ENCODE data around the gene POC1B. TPM values are rescaled to one million over a fixed set of nuclear protein-coding genes. Genes with fewer than 3 reads are reported as not detected.
A peak's percentile ranks its signal among the peaks of the same experiment; 100 is the strongest.

The POC1B gene
- polyA plus RNA-seq, 4 donors, result 14.1 to 20.7 (median 16.3) TPM

DNA sequence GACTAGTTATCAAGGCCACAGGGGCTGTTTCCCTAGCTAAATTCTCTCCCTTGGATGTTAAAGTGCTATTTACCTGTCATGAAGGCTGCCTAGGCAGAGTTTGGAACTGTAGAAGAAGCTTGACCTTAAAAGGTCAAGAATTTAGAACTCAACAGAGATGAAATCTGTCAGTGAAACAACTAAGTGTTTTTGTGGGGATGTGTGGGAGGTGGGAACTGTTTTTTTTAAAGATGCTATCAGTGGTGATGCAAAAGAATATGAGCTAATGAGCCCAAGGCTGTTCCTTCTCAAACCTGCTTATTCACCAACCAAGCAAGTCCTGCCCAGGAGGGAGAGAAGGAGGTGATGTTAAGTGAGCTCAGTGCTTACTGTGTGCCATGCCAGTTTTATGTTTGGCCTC is 40.8 kb upstream of the POC1B start:
- H3K4me1 ChIP-seq (ENCODE audit: control insufficient read depth in 3 of 3, insufficient read depth in 2 of 3, low read depth in 1 of 3, low read length in 2 of 3), result no peaks in the 10 kb centered on the region
- FAIRE-seq, result no peak
- H3K4me3 ChIP-seq (ENCODE audit: low read depth in 1 of 3, low read length in 3 of 3), result no peak overlapping the region

DNA sequence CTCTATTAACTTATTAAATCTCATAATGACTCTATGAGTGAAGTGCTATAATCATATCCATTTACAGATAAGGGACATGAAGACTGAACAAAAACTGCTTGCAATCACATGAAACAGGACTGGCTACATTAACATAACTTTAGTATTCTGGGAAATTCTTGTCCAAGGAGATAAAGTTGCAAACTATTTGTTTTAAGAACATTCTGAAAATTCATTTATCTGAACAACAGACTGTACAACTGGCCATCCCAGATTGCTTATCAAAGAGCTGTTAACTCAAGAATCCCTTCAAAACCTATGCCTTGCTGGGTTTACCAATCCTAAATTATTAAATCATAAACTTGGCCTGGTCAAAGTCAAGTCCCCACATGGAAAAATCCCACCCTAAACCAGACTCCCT is 39.2 kb upstream of the POC1B start:
- H3K36me3 ChIP-seq (ENCODE audit: control insufficient read depth in 3 of 3, insufficient read depth in 2 of 3, low read depth in 1 of 3, low read length in 3 of 3), result no peaks in the 10 kb centered on the region
- no peak for FAIRE-seq
- DNase-seq, result no peak
- H3K27ac ChIP-seq (ENCODE audit: low read depth in 1 of 3, low read length in 2 of 3), result no peak overlapping the region
- H3K4me1 ChIP-seq (ENCODE audit: control insufficient read depth in 3 of 3, insufficient read depth in 2 of 3, low read depth in 1 of 3, low read length in 2 of 3), result no peaks in the 10 kb centered on the region
- no peaks in the 10 kb centered on the region for H3K27me3 ChIP-seq (ENCODE audit: control insufficient read depth in 3 of 3, insufficient read depth in 3 of 3, low read length in 3 of 3)
- H3K4me3 ChIP-seq (ENCODE audit: low read depth in 1 of 3, low read length in 3 of 3), result no peak overlapping the region
- peaks cover 0 to 2% of the 10 kb centered on the region in 2 donors for H3K9me3 ChIP-seq (ENCODE audit: control insufficient read depth in 2 of 2, insufficient read depth in 1 of 2, low read depth in 1 of 2, low read length in 1 of 2)

More for the DNA sequence above, 40.8 kb upstream of the POC1B start:
- peaks cover 0 to 2% of the 10 kb centered on the region in 2 donors for H3K9me3 ChIP-seq (ENCODE audit: control insufficient read depth in 2 of 2, insufficient read depth in 1 of 2, low read depth in 1 of 2, low read length in 1 of 2)
- H3K27ac ChIP-seq (ENCODE audit: low read depth in 1 of 3, low read length in 2 of 3), result no peak overlapping the region
- H3K36me3 ChIP-seq (ENCODE audit: control insufficient read depth in 3 of 3, insufficient read depth in 2 of 3, low read depth in 1 of 3, low read length in 3 of 3), result no peaks in the 10 kb centered on the region
- no peak for DNase-seq
- H3K27me3 ChIP-seq (ENCODE audit: control insufficient read depth in 3 of 3, insufficient read depth in 3 of 3, low read length in 3 of 3), result no peaks in the 10 kb centered on the region

DNA sequence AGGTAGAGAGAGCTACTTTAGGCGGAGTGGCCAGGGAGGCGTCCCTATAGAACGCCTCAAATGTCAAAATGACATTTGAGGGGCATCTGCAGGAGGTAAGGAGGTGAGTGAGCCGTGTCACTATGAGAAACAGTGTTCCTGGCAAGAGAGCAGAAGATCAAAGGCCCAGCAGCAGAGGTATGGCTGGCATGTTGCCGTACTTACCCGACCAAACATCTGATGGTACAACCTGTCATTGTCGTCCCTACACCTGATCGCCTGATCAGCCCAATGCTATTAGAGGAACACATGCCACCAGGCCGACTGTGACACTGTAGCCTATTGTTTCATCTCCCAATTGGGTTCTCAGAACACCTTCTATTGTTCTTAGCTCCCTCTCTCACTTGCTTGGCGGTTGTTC is 33.9 kb upstream of the POC1B start:
- FAIRE-seq (no peak), DNase-seq (no peak)
- Histone ChIP-seq H3K9me3 (ENCODE audit: control insufficient read depth in 2 of 2, insufficient read depth in 1 of 2, low read depth in 1 of 2, low read length in 1 of 2) (peaks cover 0 to 7% of the 10 kb centered on the region in 2 donors), H3K36me3 (ENCODE audit: control insufficient read depth in 3 of 3, insufficient read depth in 2 of 3, low read depth in 1 of 3, low read length in 3 of 3) (no peaks in the 10 kb centered on the region), H3K27me3 (ENCODE audit: control insufficient read depth in 3 of 3, insufficient read depth in 3 of 3, low read length in 3 of 3) (no peaks in the 10 kb centered on the region), H3K4me3 (ENCODE audit: low read depth in 1 of 3, low read length in 3 of 3) (no peak overlapping the region), H3K4me1 (ENCODE audit: control insufficient read depth in 3 of 3, insufficient read depth in 2 of 3, low read depth in 1 of 3, low read length in 2 of 3) (no peaks in the 10 kb centered on the region), H3K27ac (ENCODE audit: low read depth in 1 of 3, low read length in 2 of 3) (no peak overlapping the region)
- 87 to 94% (median 90%) methylated on average over 10 of the region's 10 CpGs for whole genome bisulfite sequencing, 3 donors

GRCh38 chr12:89556976-89557375 is 31.1 kb upstream of the POC1B start:
- 30 to 59% (median 41%) methylated on average over 2 of the region's 2 CpGs for WGBS, 3 donors
- Histone ChIP-seq H3K27me3 (ENCODE audit: control insufficient read depth in 3 of 3, insufficient read depth in 3 of 3, low read length in 3 of 3) (no peaks in the 10 kb centered on the region), H3K4me1 (ENCODE audit: control insufficient read depth in 3 of 3, insufficient read depth in 2 of 3, low read depth in 1 of 3, low read length in 2 of 3) (no peaks in the 10 kb centered on the region), H3K36me3 (ENCODE audit: control insufficient read depth in 3 of 3, insufficient read depth in 2 of 3, low read depth in 1 of 3, low read length in 3 of 3) (no peaks in the 10 kb centered on the region), H3K4me3 (ENCODE audit: low read depth in 1 of 3, low read length in 3 of 3) (no peak overlapping the region), H3K9me3 (ENCODE audit: control insufficient read depth in 2 of 2, insufficient read depth in 1 of 2, low read depth in 1 of 2, low read length in 1 of 2) (peaks cover 0 to 5% of the 10 kb centered on the region in 2 donors), H3K27ac (ENCODE audit: low read depth in 1 of 3, low read length in 2 of 3) (no peak overlapping the region)
- FAIRE-seq, result no peak
- peak in 1 of 2 donors; percentile 64 for DNase-seq

DNA sequence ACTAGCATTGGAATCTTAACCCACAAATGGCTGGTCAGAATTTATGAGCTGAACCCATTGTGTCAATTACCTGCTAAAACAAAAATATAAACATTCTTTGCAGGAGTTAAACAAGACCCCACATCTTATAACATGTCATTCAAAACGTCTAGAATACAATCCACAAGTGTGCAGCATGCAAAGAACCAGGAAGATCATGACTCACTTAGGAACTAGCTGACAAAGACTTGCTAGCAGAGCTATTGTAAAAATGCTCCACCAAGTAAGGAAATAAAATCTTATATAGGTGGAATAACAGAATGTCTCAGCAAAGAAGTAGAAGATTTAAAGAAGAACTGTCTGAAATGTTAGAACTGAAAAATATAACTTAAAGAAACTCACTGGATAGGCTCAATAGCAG is 26.5 kb upstream of the POC1B start:
- FAIRE-seq (no peak), DNase-seq (no peak)
- WGBS, 3 donors, result 22 to 41% (median 29%) methylated on average over 1 of the region's 1 CpG
- Histone ChIP-seq H3K27ac (ENCODE audit: low read depth in 1 of 3, low read length in 2 of 3) (no peak overlapping the region), H3K36me3 (ENCODE audit: control insufficient read depth in 3 of 3, insufficient read depth in 2 of 3, low read depth in 1 of 3, low read length in 3 of 3) (no peaks in the 10 kb centered on the region), H3K27me3 (ENCODE audit: control insufficient read depth in 3 of 3, insufficient read depth in 3 of 3, low read length in 3 of 3) (no peaks in the 10 kb centered on the region), H3K4me1 (ENCODE audit: control insufficient read depth in 3 of 3, insufficient read depth in 2 of 3, low read depth in 1 of 3, low read length in 2 of 3) (no peaks in the 10 kb centered on the region), H3K9me3 (ENCODE audit: control insufficient read depth in 2 of 2, insufficient read depth in 1 of 2, low read depth in 1 of 2, low read length in 1 of 2) (peaks cover 0 to 5% of the 10 kb centered on the region in 2 donors), H3K4me3 (ENCODE audit: low read depth in 1 of 3, low read length in 3 of 3) (no peak overlapping the region)

DNA sequence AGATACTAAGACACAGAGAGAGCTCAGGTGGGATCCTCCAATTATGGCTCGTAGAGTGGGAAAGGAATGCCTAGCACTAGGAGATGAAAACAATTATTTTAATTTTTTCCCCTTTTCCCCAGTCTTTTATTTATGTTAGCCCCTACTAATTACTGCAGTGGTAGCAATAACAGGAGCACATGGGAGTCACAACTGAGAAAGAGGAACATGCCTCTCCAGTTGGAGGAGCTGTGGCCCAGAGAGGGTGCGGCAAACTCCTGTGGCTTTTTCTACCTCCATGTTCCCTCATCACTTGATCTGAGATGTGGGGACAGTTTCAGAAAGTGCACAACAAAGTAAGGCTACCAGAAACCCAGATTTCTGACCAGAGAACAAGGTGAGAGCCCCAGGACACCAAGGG is 25.9 kb upstream of the POC1B start:
- DNase-seq (no peak), FAIRE-seq (no peak)
- H3K4me1 ChIP-seq (ENCODE audit: control insufficient read depth in 3 of 3, insufficient read depth in 2 of 3, low read depth in 1 of 3, low read length in 2 of 3), result no peaks in the 10 kb centered on the region
- no peak overlapping the region for H3K27ac ChIP-seq (ENCODE audit: low read depth in 1 of 3, low read length in 2 of 3)
- H3K36me3 ChIP-seq (ENCODE audit: control insufficient read depth in 3 of 3, insufficient read depth in 2 of 3, low read depth in 1 of 3, low read length in 3 of 3), result no peaks in the 10 kb centered on the region
- peaks cover 0 to 5% of the 10 kb centered on the region in 2 donors for H3K9me3 ChIP-seq (ENCODE audit: control insufficient read depth in 2 of 2, insufficient read depth in 1 of 2, low read depth in 1 of 2, low read length in 1 of 2)
- 94 to 100% (median 98%) methylated on average over 2 of the region's 2 CpGs for WGBS, 3 donors
- no peak overlapping the region for H3K4me3 ChIP-seq (ENCODE audit: low read depth in 1 of 3, low read length in 3 of 3)
- H3K27me3 ChIP-seq (ENCODE audit: control insufficient read depth in 3 of 3, insufficient read depth in 3 of 3, low read length in 3 of 3), result no peaks in the 10 kb centered on the region

DNA sequence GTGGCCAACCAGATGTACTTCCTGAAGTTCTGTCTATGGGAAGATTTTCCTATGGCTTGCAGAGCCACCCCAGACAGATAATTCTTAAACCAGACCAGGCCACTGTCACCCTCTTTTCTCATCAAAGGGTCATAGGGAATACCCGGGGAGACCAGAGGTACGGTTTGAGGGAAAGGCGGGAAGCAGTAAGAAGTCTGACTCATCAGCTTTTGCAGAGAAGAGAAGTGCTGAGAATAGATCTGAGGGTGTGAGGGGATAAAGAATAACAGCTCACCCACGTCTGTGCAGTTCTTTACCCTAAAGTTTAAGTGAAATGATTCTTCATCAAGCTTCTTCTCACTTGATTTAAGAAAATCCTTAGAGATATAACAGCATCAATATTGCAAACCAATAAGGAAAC is 21.3 kb upstream of the POC1B start:
- Histone ChIP-seq H3K4me3 (ENCODE audit: low read depth in 1 of 3, low read length in 3 of 3) (no peak overlapping the region), H3K27ac (ENCODE audit: low read depth in 1 of 3, low read length in 2 of 3) (no peak overlapping the region), H3K36me3 (ENCODE audit: control insufficient read depth in 3 of 3, insufficient read depth in 2 of 3, low read depth in 1 of 3, low read length in 3 of 3) (no peaks in the 10 kb centered on the region), H3K4me1 (ENCODE audit: control insufficient read depth in 3 of 3, insufficient read depth in 2 of 3, low read depth in 1 of 3, low read length in 2 of 3) (peaks cover 0 to 10% (median 4%) of the 10 kb centered on the region in 3 donors), H3K9me3 (ENCODE audit: control insufficient read depth in 2 of 2, insufficient read depth in 1 of 2, low read depth in 1 of 2, low read length in 1 of 2) (no peaks in the 10 kb centered on the region), H3K27me3 (ENCODE audit: control insufficient read depth in 3 of 3, insufficient read depth in 3 of 3, low read length in 3 of 3) (no peaks in the 10 kb centered on the region)
- DNase-seq (no peak), FAIRE-seq (no peak)
- WGBS, 3 donors, result 78 to 88% (median 83%) methylated on average over 4 of the region's 4 CpGs

DNA sequence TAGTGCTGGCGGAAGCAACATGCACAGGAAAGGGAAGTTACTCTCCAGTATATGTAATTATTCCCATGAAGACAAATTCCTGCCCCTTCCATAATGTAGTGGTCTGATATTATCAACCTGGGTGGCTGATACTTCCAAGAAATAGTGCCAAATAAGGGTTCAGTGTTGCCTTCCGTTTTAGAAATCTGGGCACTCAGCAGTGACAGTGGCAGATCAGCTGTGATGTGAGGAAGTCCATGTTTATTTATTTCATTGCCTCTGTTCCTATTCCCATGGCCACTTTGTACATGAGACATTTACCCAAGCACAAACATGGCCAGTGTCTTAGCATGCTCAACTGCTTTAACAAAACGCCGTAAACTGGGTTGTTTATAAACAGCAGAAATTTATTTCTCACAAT is 20.3 kb upstream of the POC1B start:
- Histone ChIP-seq H3K9me3 (ENCODE audit: control insufficient read depth in 2 of 2, insufficient read depth in 1 of 2, low read depth in 1 of 2, low read length in 1 of 2) (no peaks in the 10 kb centered on the region), H3K27me3 (ENCODE audit: control insufficient read depth in 3 of 3, insufficient read depth in 3 of 3, low read length in 3 of 3) (no peaks in the 10 kb centered on the region), H3K4me1 (ENCODE audit: control insufficient read depth in 3 of 3, insufficient read depth in 2 of 3, low read depth in 1 of 3, low read length in 2 of 3) (peaks cover 0 to 10% (median 4%) of the 10 kb centered on the region in 3 donors), H3K4me3 (ENCODE audit: low read depth in 1 of 3, low read length in 3 of 3) (no peak overlapping the region), H3K36me3 (ENCODE audit: control insufficient read depth in 3 of 3, insufficient read depth in 2 of 3, low read depth in 1 of 3, low read length in 3 of 3) (no peaks in the 10 kb centered on the region), H3K27ac (ENCODE audit: low read depth in 1 of 3, low read length in 2 of 3) (no peak overlapping the region)
- DNase-seq (no peak), FAIRE-seq (no peak)
- WGBS, 3 donors, result 77 to 91% (median 90%) methylated on average over 4 of the region's 4 CpGs

DNA sequence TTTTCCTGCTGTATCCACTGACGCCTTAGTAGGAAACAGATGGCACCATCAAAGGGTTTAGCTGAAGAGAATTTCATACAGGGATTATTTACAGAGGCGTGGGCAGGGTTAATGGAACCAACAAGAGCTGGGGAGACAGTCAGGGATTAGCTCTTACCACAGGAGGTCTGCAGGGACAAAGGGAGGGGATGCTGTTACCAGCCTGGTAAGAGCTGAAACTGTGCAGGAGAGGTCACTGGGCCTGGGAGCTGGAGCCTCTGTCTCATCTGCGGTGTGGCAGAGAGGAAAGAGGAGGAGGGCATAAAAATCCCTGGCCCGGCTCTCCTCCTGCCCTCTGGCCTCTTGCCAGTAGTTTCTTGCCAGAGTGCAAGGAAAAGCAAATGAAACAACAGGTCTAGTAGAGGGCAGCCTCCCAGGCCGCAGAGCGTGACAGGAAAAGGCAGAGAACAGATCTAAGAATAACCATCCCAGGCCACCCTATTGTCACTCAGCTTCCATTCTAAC is 18.9 kb upstream of the POC1B start:
- H3K27me3 ChIP-seq (ENCODE audit: control insufficient read depth in 3 of 3, insufficient read depth in 3 of 3, low read length in 3 of 3), result no peaks in the 10 kb centered on the region
- no peak overlapping the region for H3K27ac ChIP-seq (ENCODE audit: low read depth in 1 of 3, low read length in 2 of 3)
- no peaks in the 10 kb centered on the region for H3K36me3 ChIP-seq (ENCODE audit: control insufficient read depth in 3 of 3, insufficient read depth in 2 of 3, low read depth in 1 of 3, low read length in 3 of 3)
- FAIRE-seq, result no peak
- no peak overlapping the region for H3K4me3 ChIP-seq (ENCODE audit: low read depth in 1 of 3, low read length in 3 of 3)
- DNase-seq, result peak in 1 of 2 donors; percentile 49
- peaks cover 0 to 10% (median 4%) of the 10 kb centered on the region in 3 donors for H3K4me1 ChIP-seq (ENCODE audit: control insufficient read depth in 3 of 3, insufficient read depth in 2 of 3, low read depth in 1 of 3, low read length in 2 of 3)
- 23 to 37% (median 25%) methylated on average over 6 of the region's 6 CpGs for WGBS, 3 donors
- H3K9me3 ChIP-seq (ENCODE audit: control insufficient read depth in 2 of 2, insufficient read depth in 1 of 2, low read depth in 1 of 2, low read length in 1 of 2), result no peaks in the 10 kb centered on the region

Data from small intestine (tissue), 7 donors.